K562 (cell line): ENCODE results near the gene B3GALT4. TPM values are rescaled to one million over a fixed set of nuclear protein-coding genes. Genes with fewer than 3 reads are reported as not detected.

Experiments used
- CGGBP1 ChIP-seq: fragments of 250-450 bp; sonication (Bioruptor Pico); IDR thresholded peaks from 2 replicates; pipeline ENCODE4 v1.9.0; 2021; ENCODE audit warnings: mild to moderate bottlenecking
- CTCFL ChIP-seq: IDR thresholded peaks from 2 replicates; pipeline ENCODE4 v1.6.1; 2011; ENCODE audit warnings: borderline replicate concordance, low read depth, mild to moderate bottlenecking, moderate library complexity, low read length; ENCODE audit not compliant: insufficient read depth, poor library complexity, severe bottlenecking
- CXXC5 ChIP-seq: fragments of 250-450 bp; sonication (Bioruptor Pico); IDR thresholded peaks from 2 replicates; pipeline ENCODE4 v1.8.0; 2022; ENCODE audit warnings: inconsistent platforms, mild to moderate bottlenecking, moderate library complexity
- EGR1 ChIP-seq: fragments of 450-650 bp; conservative IDR thresholded peaks from 2 replicates; pipeline ENCODE4 v1.6.1; 2017; ENCODE audit warnings: mild to moderate bottlenecking
- ELF4 ChIP-seq: fragments of 450-650 bp; formaldehyde crosslinking; IDR thresholded peaks from 2 replicates; pipeline ENCODE4 v1.4.0; 2022; ENCODE audit warnings: missing genetic modification characterization
- ETV6 ChIP-seq, 3 experiments: fragments of 150-350 bp in 1 of 3; sonication (generic) in 1 of 3; formaldehyde crosslinking in 1 of 3; IDR thresholded peaks; 2 replicates each; pipeline versions ENCODE4 v1.6.1 to v1.8.0; 2014 to 2022; ENCODE audit warnings: borderline replicate concordance in 2 of 3, low read depth in 2 of 3, antibody characterized with exemption in 1 of 3, low read length in 1 of 3, mild to moderate bottlenecking in 1 of 3, missing genetic modification reagents in 1 of 3
- FOXJ3 ChIP-seq: sonication (generic); formaldehyde crosslinking; IDR thresholded peaks from 2 replicates; pipeline ENCODE4 v1.4.0; 2020; ENCODE audit warnings: mild to moderate bottlenecking, missing genetic modification reagents
- HLTF ChIP-seq: fragments of 450-650 bp; IDR thresholded peaks from 2 replicates; pipeline ENCODE4 v1.6.1; 2016
- HNRNPL ChIP-seq: fragments of 200-400 bp; formaldehyde crosslinking; IDR thresholded peaks from 2 replicates; pipeline ENCODE4 v1.6.1; 2017; ENCODE audit warnings: low read depth, mild to moderate bottlenecking, low read length
- KDM4B ChIP-seq, 2 experiments: fragments of 450-650 bp in 1 of 2; sonication (generic) in 1 of 2; IDR thresholded peaks; 2 replicates each; pipeline ENCODE4 v1.6.1; 2016 to 2017; ENCODE audit warnings: borderline replicate concordance in 2 of 2, antibody characterized with exemption in 1 of 2, low read depth in 1 of 2, mild to moderate bottlenecking in 1 of 2
- MYBL2 ChIP-seq, 2 experiments: fragments of 450-650 bp in 1 of 2; sonication (generic) in 1 of 2; formaldehyde crosslinking in 1 of 2; IDR thresholded peaks; 2 replicates each; pipeline versions ENCODE4 v1.6.1 to v1.8.1; 2017 to 2022; ENCODE audit warnings: borderline replicate concordance in 1 of 2, inconsistent platforms in 1 of 2, low read depth in 1 of 2, mild to moderate bottlenecking in 1 of 2, missing genetic modification reagents in 1 of 2, moderate library complexity in 1 of 2
- PHB ChIP-seq: fragments of 250-450 bp; sonication (Bioruptor Pico); IDR thresholded peaks from 2 replicates; pipeline ENCODE4 v1.5.0; 2021
- RREB1 ChIP-seq: fragments of 250-450 bp; sonication (Bioruptor Pico); IDR thresholded peaks from 2 replicates; pipeline ENCODE4 v1.4.0; 2020
- TGIF2 ChIP-seq: sonication (generic); formaldehyde crosslinking; IDR thresholded peaks from 2 replicates; pipeline ENCODE4 v1.8.1; 2022; ENCODE audit warnings: mild to moderate bottlenecking, missing genetic modification reagents, moderate library complexity
- ZNF253 ChIP-seq: fragments of 250-450 bp; sonication (Bioruptor Pico); conservative IDR thresholded peaks from 2 replicates; pipeline ENCODE4 v1.6.1; 2021; ENCODE audit warnings: mild to moderate bottlenecking
- ZNF830 ChIP-seq: fragments of 250-450 bp; sonication (Bioruptor Pico); IDR thresholded peaks from 2 replicates; pipeline ENCODE4 v1.5.0; 2021; ENCODE audit warnings: mild to moderate bottlenecking
- polyA plus RNA-seq, 8 experiments: library from polyadenylated mRNA; depleted of rRNA in 4 of 8; stranded (reverse) in 5 of 8; unstranded in 3 of 8; fragments of >200 nt; fragmentation: Nextera tagmentation in 2 of 8; fragmentation: Illumina TruSeq in 1 of 8; extraction: Ambion mirVana in 2 of 8; extraction: Trizol in 1 of 8; gene quantifications; 2 replicates each; pipeline versions ENCODE4 v1.2.1 to v1.2.3, GENCODE V29; 2011 to 2014; ENCODE audit warnings: inconsistent platforms in 1 of 8, missing spikeins in 1 of 8
- total RNA-seq, 7 experiments: library from RNA; depleted of rRNA in 6 of 7; stranded (reverse); fragments of >200 nt in 6 of 7; fragmentation: Illumina TruSeq in 2 of 7; extraction: Trizol in 2 of 7; gene quantifications; 2 replicates each; pipeline versions ENCODE4 v1.2.1 to v1.2.3, GENCODE V29; 2011 to 2021; ENCODE audit warnings: low replicate concordance in 1 of 7
- TF ChIP-seq, protein P1 (sequence below), 2 experiments: fragments of 200-800 bp in 1 of 2; sonication (Bioruptor generic) in 1 of 2; sonication (generic) in 1 of 2; formaldehyde crosslinking in 1 of 2; IDR thresholded peaks in 1 of 2; conservative IDR thresholded peaks in 1 of 2; 2 replicates each; pipeline versions ENCODE4 v1.5.0 to v1.6.1; 2016 to 2020; ENCODE audit warnings: missing compliant biosample characterization in 1 of 2, missing genetic modification characterization in 1 of 2, missing genetic modification reagents in 1 of 2

Gene B3GALT4
- total and polyA plus RNA-seq, 9 of the 15 experiments (the other 6 are each of a cell fraction or from before 2014, with no cell fraction given), result 0.11 to 1.3 (median 0.53) TPM; not detected in 1

- TF ChIP-seq, protein P1, sequence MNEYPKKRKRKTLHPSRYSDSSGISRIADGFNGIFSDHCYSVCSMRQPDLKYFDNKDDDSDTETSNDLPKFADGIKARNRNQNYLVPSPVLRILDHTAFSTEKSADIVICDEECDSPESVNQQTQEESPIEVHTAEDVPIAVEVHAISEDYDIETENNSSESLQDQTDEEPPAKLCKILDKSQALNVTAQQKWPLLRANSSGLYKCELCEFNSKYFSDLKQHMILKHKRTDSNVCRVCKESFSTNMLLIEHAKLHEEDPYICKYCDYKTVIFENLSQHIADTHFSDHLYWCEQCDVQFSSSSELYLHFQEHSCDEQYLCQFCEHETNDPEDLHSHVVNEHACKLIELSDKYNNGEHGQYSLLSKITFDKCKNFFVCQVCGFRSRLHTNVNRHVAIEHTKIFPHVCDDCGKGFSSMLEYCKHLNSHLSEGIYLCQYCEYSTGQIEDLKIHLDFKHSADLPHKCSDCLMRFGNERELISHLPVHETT (CRISPR knock-in tag; conservative IDR thresholded peaks at IDR 0.05 in 1 of 2, IDR thresholded peaks at IDR 0.05 in 1 of 2), result 0 out of 4 replicates have a peak, but pooled peaks of 1 of the 2 experiments have one; percentile 66
- TF ChIP-seq CGGBP1, result peak; percentile 37; the same call in 1 of the 2 replicates
- no peak for TF ChIP-seq MYBL2 (IDR thresholded peaks at IDR 0.05; ENCODE audit: low read depth)
- TF ChIP-seq MYBL2 (CRISPR knock-in tag; IDR thresholded peaks at IDR 0.05; ENCODE audit: borderline replicate concordance), result no peak
- no peak for TF ChIP-seq EGR1
- no peak for TF ChIP-seq FOXJ3 (CRISPR knock-in tag)
- TF ChIP-seq TGIF2, result no peak
- TF ChIP-seq ZNF253, result no peak
- TF ChIP-seq RREB1 (CRISPR knock-in tag), result 0 out of 2 replicates have a peak, but pooled peaks have one; percentile 36
- peak; percentile 92 for TF ChIP-seq PHB (CRISPR knock-in tag)
- no peak for TF ChIP-seq CTCFL
- TF ChIP-seq ZNF830 (CRISPR knock-in tag), result peak; percentile 64; the same call in 1 of the 2 replicates
- TF ChIP-seq ETV6 (IDR thresholded peaks at IDR 0.05; ENCODE audit: borderline replicate concordance in 1 of 2, low read depth in 2 of 2, low read length in 1 of 2), result peak in 1 of 2 experiments; percentile 9; a peak in 1 of 4 replicates
- TF ChIP-seq ETV6 (CRISPR knock-in tag; IDR thresholded peaks at IDR 0.05; ENCODE audit: borderline replicate concordance), result no peak
- 0 out of 2 replicates have a peak, but pooled peaks have one; percentile 26 for TF ChIP-seq HLTF
- no peak for TF ChIP-seq HNRNPL
- TF ChIP-seq CXXC5 (CRISPR knock-in tag), result peak; percentile 24
- TF ChIP-seq KDM4B (IDR thresholded peaks at IDR 0.05; ENCODE audit: borderline replicate concordance in 2 of 2, low read depth in 1 of 2), result peak in 1 of 2 experiments; percentile 97; a peak in 2 of 4 replicates
- TF ChIP-seq ELF4 (CRISPR knock-in tag), result 0 out of 2 replicates have a peak, but pooled peaks have one; percentile 41
Observed at GRCh38 chr6:33298773-33299236, 21.9 kb downstream of the B3GALT4 start, which contains the start of gene RGL2 (continued).
